Colon (tissue), 2 donors: ENCODE results near the gene ZNF286A.
"Not testable (repeated sequence)": the region's sequence is repeated elsewhere in the genome, so short reads cannot be mapped to it uniquely, and the experiment has no call there.

Experiments used
- FAIRE-seq: peaks from 2 replicates; lab custom pipeline; 2012; peaks lifted over from hg19 to GRCh38; lab: Jason Lieb, UNC
- donor health status: control.
- donor health status: control.

Gene ZNF286A

DNA sequence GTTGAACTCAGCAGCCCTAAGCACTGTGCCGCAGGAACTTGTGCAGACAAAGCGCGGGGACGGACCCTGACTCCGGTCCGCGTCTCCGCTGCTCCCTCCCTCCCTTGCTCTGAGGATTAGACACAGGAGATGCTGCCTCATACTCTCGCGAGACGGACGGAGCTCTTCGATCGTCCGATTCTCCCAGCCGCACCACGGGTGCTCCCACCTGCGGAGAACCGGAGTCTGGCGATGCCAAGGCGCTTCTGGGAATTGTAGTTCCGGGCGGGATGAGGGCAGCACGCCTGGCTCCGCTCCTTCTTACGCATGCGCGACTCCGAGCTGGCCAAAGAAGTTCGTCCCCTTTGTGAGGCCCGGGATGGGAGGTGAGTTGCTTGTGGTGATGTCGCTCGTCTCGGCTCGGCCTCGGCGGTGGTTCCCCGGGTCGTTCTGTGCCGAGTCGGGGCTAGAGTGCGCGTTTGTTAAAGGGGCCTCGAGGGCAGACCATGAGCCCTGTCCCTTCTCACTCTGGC is at the start of gene ZNF286A:
Gene ZNF286A (plus strand): TSS at position 340 of the 512 bp plus-strand sequence. CDS start 578 bp downstream, outside the sequence.
- FAIRE-seq, result not testable (repeated sequence)

DNA sequence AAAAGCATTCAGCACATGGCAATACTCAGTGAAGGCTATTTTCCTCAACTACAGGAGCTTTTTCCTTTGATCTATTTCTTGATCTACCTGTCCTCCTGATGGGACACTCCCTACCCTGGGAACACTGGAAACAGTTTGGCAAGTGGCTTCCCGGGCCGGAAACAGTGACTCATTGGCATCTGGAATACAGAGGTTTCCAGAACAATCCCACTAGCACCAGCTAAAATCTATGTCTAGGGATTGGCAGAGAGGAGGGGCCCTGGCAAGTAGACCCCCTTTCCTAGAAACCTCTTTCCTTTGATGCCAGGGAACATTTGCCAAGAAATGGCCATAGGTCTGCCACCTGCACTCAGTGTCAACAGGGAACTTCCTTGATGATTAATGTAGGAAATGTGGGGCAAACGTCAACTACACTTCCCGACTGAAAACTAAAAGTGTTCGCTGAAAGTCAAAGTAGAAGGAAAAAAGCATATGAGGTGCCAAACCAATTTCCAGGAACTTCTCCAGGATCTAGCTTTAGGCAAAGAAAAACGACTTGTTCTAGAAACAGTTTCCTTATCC is 49.6 kb upstream of the ZNF286A start:
- FAIRE-seq, result no peak

DNA sequence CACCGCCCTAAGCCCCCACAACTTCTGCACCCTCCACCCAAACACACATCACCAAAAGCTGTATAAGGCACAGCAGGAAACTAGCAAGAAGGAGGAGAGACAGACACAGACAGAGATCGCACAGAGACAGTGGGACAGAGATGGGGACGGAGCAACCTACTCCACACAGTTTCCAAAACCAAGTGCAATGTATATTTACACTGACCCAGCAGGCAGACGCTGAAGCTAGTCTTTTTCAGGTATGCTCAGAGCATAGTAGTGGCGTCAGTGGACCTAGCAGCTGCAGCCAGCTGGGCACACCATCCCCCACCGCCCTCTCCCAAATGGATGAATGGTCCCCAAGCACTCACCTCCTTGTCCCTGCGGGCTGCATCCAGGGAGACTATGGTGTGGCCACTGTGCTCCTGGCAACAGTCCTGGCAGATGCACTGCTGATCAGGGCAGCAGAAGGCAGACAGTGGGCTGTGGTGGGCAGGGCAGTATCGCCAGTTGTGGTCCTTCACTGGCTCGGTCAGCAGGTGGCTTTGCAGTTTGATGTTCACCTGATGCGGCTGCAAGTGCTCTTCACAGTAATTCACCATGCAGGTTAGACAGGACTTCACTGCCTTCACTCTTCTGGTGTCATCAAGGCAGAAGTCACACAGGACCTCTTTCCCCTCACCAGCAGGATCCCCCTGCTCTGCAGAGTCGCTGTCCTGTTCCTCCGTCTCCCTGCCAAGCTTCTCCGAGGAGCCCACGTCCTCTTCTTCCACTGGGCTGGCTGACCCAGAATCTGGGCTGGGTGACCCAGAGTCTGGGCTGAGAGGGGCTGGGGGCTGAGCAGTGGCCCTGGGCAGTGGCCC is 48.6 kb upstream of the ZNF286A start:
- FAIRE-seq, result no peak

- peak; percentile 28 for FAIRE-seq
Measured at GRCh38 chr17:15651583-15652110, 47.9 kb upstream of the ZNF286A start.

- FAIRE-seq, result no peak
Measured at GRCh38 chr17:15652960-15653359, 46.6 kb upstream of the ZNF286A start.

DNA sequence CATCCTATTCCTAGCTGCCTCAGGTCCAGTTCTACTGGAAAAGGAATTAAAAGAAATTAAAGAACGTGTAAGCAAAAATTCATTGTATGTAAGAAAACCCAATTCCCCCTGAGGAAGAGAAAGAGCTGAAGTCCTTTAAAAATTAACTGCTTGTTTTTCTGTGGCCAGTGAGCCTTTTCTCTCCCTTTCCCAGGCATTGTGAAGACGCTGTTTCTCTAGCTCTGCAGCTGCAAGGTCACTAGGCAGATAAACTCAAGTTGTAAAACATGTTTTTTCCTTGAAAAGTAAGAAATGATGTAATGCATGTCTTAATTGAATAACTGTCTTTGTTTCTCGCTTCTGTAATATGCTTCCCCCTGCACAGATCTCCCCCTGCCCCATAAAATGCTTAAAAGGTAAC is 45.2 kb upstream of the ZNF286A start:
- FAIRE-seq, result not testable (repeated sequence)

GRCh38 chr17:15654886-15655561 is 44.5 kb upstream of the ZNF286A start:
- no peak for FAIRE-seq

DNA sequence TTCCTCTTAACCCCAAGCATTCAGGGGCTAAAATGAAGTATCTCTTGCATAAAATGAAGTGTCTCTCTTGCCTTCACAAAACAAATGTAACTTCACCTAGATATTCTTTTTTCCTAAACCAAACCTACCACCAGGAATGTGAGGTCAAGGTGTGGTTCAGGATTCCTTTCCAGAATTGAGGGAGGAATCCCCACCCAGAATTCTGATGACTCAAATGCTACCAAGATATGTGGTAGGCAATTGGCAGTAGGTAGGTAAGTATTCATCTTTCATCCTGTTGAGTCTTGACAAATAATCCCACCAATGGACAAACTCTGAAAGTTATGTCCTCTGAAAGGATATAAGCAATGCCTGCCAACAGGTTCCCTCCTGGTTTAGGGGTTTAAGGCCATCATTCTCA is 41.7 kb upstream of the ZNF286A start:
- no peak for FAIRE-seq

DNA sequence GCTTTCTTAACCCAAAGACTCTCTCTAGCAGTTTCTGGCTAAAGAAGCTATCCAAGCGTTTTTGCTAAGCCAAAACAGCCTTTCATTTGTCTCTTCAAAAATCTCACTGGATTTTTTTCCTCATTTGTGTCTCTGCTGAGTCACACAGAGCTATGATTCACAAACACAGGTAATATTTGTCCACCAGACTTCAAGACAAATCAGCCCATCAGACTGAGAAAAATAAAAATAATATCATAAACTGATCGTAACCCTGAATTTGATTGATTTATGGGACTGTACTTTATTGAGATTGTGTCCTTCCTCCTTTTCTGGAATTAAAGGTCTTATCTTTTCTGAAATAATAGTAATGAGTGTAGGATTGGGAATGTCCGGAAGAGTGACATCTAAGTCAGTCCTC is 41.3 kb upstream of the ZNF286A start:
- FAIRE-seq, result no peak

GRCh38 chr17:15659236-15659635 is 40.3 kb upstream of the ZNF286A start:
- no peak for FAIRE-seq

DNA sequence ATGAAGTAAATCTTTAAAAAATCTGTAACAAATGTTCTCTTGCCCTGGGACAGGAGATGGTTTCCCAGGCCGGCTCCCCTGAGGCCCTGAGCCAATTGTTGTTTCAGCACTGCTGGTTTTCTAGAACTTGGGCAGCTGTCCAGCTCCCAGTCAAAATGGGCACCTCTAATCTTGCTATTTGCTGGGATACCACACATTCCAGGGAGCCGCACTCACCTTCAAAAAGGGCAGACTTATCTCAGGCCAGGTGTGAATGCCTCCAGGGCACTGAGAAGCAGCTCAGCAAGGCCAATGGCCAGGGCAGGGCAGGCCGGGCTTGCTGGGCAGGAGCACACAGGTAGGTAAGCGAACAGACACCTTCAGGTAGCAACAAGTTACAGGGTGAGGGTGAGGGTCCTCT is 39.9 kb upstream of the ZNF286A start:
- FAIRE-seq, result no peak

DNA sequence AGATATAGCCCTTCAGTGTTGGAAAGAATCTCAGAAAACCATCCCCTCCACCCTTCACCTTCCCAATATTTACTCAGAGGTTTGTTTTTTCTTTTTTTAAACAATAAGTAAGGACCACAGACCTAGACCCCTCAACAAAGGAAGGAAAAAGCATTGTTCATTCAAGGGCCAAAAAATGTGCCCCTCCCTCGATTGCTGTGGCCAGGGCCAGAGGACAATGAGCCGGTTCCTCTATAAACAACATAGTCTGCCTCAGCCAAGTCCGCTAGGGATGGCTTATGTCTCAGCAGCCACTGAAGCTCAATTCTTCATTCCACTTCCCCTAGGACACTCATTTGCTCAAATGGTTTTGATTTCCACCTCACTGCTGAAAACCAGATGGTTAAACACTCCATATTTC is 39.5 kb upstream of the ZNF286A start:
- no peak for FAIRE-seq

- no peak for FAIRE-seq
Measured at GRCh38 chr17:15662681-15663080, 36.9 kb upstream of the ZNF286A start.

GRCh38 chr17:15663176-15663575 is 36.4 kb upstream of the ZNF286A start:
- FAIRE-seq, result no peak

- FAIRE-seq, result no peak
Measured at GRCh38 chr17:15663691-15664090, 35.9 kb upstream of the ZNF286A start.

GRCh38 chr17:15669526-15669925 is 30.0 kb upstream of the ZNF286A start:
- not testable (repeated sequence) for FAIRE-seq

GRCh38 chr17:15674640-15675039 is 24.9 kb upstream of the ZNF286A start:
- FAIRE-seq, result not testable (repeated sequence)

DNA sequence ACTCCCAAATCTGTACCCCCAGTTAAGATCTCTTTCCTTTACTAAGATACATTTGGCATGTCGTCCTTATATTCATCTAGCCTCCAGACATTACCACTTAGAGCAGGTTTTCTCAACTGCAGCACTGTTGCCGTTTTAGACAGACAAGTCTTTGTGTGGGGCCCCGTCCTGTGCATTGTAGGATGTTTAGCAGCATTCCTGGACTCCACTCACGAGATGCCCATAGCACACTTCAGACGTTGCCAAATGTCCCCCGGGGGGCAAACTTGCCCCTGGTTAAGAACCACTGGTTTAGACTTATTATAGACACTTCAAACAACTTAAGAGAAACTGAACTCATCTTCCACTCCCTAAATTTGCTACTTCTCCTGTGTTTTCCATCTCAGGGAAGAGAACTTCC is 23.6 kb upstream of the ZNF286A start:
- not testable (repeated sequence) for FAIRE-seq

DNA sequence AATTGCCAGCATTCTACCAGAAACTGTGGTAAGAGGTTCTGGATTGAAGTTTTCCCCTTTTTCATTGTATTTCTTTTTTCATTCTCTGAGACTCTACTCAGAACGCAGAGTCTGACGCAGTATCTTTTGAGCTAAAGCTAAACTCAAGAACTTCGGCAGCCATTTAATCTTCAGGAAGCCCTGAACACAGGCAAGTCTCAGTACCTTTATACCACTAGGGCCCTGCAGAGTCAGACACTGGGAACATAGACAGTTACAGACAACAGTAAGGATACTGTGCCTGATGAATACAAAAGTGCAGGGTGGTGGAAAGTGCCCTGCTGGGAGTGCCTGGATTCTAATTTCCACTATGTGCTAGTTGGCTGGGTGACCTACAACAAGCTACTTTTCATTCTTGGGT is 16.4 kb upstream of the ZNF286A start:
- FAIRE-seq, result not testable (repeated sequence)

DNA sequence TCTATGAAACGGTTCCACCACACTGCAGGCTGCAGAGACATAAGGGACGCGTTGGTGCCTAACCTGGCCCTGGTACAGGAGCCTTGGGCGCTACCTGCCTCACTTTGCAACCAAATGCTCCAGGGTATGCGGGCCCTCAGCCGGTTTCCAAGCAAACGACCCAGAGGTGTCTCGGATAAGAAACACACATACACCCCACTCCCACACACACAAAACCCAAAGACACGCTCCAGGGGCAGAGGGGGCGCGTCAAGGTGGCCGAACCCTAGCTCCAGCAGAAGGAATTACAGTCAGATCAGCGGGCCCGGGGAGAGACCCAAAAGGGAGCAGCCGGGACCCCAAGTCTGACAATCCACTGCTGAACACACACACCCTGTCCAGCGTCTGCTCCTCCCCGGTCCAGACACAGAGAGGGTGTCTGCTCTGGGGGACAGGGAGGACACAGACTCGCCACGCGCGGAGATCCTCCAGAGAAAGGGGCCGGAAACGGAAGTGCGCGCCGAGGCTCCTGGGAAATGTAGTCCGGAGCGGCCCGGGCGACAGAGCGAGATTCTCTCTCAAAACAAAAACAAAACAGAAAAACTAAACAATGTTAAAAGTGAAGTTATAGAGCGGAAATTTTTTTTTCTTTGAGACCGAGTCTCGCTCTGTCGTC is 15.6 kb upstream of the ZNF286A start, which contains the start of gene TRIM16:
Gene TRIM16 (minus strand): TSS at position 488 of the 655 bp plus-strand sequence. CDS start 32,702 bp downstream, outside the sequence.
- not testable (repeated sequence) for FAIRE-seq

GRCh38 chr17:15687494-15687893 is 12.1 kb upstream of the ZNF286A start:
- not testable (repeated sequence) for FAIRE-seq

DNA sequence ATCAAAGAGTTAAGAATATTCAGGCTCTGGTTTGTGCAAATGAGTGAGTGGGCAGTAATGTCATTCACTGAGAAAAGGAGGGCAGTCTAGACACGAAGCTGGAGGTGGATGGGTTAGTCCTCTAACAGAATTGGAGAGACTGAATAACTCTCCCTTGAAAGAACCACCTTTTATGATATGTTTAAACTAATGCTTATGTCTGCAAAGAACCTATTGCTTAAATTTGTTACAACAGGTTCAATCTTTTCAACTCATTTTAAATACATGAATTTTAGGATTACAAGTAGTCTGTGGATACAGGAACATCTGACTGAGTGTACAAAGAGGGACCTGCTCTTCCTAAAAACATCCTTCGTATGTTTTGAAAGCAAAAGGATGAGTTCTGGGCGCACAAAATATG is 585 bp upstream of the ZNF286A start:
- not testable (repeated sequence) for FAIRE-seq
